Activated gamma-delta T cell (primary cell): Measurements from ENCODE around the gene FBXL15.

Source experiments
- DNase-seq: peaks from one replicate; lab custom pipeline; 2025; lab: John Stamatoyannopoulos, UW

The FBXL15 gene

DNA sequence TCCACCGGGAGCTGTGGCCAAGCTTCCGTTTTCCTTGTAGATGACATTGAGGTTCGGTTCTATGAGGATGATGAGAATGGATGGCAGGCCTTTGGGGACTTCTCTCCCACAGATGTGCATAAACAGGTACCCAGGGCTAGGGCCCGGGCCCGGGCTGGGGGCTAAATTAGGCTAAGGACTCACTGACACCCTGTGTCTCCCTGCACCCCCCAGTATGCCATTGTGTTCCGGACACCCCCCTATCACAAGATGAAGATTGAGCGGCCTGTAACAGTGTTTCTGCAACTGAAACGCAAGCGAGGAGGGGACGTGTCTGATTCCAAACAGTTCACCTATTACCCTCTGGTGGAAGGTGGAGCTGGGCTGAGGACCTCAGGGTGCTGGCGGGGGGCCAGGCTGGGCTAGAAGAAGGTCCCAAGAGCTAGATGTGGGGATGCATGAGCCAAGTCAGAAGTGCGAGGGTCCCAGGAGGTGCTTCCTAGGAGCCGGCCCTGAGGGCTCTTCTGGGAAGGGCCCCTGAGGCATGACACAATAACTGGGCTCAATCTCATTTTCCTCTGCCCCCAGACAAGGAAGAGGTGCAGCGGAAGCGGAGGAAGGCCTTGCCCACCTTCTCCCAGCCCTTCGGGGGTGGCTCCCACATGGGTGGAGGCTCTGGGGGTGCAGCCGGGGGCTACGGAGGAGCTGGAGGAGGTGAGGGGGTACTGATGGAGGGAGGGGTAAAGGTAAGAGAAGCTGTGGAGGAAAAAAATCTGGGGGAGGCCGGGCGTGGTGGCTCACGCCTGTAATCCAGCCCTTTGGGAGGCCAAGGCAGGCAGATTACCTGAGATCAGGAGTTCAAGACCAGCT, 22.2 kb upstream of the FBXL15 start:
- no peak for DNase-seq

DNA sequence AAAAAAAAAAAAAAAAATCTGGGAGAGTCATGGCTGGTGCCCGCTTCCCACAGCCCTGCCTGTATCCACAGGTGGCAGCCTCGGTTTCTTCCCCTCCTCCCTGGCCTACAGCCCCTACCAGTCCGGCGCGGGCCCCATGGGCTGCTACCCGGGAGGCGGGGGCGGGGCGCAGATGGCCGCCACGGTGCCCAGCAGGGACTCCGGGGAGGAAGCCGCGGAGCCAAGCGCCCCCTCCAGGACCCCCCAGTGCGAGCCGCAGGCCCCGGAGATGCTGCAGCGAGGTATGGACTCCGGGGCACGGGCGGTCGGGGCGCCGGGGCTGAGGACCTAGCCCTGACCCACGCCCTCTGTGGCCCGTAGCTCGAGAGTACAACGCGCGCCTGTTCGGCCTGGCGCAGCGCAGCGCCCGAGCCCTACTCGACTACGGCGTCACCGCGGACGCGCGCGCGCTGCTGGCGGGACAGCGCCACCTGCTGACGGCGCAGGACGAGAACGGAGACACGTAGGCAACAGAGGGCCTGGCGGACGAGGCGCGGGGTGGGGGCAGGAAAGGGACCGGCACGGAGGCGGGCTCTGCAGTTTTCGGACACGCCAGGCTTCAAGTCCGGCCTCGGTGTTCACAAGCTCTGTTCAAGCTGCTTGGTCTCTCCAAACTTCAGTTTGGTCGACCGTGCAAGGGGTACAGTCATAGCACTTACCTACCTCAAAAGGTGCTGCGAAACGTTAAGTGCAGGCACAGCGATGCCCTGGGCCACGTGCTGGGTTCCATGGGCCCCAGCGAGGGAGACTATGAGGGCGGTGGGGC, 21.2 kb upstream of the FBXL15 start:
- peak; percentile 82 for DNase-seq

DNA sequence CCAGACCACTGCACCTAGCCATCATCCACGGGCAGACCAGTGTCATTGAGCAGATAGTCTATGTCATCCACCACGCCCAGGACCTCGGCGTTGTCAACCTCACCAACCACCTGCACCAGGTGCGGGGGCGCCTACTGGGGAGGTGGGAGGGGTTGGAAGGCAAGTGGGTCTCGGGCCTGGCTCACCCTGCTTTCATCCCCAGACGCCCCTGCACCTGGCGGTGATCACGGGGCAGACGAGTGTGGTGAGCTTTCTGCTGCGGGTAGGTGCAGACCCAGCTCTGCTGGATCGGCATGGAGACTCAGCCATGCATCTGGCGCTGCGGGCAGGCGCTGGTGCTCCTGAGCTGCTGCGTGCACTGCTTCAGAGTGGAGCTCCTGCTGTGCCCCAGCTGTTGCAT, 20.6 kb upstream of the FBXL15 start:
- no peak for DNase-seq

DNA sequence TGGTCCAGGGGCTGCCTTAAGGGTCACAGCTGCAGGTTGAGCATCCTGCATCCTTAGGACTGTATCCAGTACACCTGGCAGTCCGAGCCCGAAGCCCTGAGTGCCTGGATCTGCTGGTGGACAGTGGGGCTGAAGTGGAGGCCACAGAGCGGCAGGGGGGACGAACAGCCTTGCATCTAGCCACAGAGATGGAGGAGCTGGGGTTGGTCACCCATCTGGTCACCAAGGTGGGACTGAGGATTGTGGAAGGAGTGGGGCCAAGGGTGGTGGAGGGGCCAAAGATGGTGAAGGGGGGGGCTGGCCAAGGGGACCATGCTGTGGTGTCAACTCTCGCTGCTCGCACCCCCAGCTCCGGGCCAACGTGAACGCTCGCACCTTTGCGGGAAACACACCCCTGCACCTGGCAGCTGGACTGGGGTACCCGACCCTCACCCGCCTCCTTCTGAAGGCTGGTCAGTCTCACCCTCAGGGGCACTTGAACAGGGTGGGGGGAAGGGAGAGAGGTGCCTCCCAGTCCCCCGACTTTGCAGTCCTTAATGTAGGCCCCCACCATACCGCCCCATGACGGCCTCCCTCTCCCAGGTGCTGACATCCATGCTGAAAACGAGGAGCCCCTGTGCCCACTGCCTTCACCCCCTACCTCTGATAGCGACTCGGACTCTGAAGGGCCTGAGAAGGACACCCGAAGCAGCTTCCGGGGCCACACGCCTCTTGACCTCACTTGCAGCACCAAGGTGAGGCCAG, 19.9 kb upstream of the FBXL15 start:
- DNase-seq, result no peak

DNA sequence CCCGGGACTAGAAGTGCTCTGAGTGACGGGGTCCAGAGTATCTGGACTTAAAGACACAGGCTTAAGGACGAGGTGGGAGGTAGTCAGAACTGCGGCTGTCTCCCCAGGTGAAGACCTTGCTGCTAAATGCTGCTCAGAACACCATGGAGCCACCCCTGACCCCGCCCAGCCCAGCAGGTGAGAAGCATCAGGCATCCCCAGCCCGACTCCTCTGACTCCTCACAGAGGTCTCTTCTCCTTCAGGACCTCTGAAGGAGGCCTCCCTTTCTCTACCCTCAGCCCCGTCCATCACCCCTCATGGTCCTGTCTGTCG, 19.3 kb upstream of the FBXL15 start:
- no peak for DNase-seq

DNA sequence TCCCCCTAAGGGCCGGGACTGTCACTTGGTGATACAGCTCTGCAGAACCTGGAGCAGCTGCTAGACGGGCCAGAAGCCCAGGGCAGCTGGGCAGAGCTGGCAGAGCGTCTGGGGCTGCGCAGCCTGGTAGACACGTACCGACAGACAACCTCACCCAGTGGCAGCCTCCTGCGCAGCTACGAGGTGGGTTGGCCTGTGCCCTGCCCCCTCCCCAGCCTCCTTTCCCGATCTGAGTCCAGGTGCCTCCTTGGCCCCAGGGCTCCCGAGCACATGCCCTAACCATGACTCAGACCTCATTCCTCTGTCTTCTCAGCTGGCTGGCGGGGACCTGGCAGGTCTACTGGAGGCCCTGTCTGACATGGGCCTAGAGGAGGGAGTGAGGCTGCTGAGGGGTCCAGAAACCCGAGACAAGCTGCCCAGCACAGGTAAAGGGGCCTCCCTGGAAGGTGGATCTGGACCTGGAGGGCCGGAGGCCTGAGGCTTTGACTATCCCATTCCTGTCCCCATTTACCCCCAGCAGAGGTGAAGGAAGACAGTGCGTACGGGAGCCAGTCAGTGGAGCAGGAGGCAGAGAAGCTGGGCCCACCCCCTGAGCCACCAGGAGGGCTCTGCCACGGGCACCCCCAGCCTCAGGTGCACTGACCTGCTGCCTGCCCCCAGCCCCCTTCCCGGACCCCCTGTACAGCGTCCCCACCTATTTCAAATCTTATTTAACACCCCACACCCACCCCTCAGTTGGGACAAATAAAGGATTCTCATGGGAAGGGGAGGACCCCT, 18.7 kb upstream of the FBXL15 start:
- no peak for DNase-seq

DNA sequence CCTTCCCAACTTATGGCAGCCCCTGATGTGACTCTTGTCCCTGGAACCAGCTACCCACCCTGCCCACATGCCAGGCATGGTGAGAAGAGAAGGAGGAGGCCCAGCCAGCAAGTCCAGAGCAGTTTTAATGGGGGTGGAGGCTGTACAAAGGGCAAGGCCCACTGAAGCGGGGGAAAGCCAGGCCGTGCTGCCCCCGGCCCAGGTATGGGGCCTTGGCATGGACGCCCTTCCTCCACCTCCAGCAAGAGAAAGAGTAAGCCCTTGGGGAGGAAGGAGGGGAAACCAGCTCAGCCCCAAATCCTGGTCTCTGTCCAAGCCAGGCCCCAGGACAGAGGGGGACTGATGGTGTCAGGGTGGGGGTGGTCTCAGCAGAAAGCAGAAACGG, 18.1 kb upstream of the FBXL15 start:
- no peak for DNase-seq

DNA sequence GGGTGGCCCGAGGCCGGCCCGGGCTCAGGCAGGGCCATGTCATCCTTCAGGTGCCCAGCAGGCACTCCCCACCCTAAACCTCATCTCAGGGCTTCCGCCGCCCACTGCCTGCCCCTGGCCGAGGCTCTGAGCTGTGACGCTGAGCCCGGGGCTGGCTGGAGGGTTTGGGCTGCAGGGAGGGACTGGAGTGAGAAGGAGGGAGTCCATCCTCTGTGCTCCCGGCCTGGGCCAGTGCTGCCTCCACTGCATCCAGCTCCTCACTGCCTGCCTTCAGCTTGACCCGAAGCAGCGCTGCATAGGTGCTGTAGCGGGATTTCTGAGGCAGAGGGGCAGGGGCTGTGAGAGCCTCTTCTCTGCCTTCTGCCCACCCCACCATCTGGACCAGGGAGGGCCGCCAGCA, 17.5 kb upstream of the FBXL15 start:
- no peak for DNase-seq

DNA sequence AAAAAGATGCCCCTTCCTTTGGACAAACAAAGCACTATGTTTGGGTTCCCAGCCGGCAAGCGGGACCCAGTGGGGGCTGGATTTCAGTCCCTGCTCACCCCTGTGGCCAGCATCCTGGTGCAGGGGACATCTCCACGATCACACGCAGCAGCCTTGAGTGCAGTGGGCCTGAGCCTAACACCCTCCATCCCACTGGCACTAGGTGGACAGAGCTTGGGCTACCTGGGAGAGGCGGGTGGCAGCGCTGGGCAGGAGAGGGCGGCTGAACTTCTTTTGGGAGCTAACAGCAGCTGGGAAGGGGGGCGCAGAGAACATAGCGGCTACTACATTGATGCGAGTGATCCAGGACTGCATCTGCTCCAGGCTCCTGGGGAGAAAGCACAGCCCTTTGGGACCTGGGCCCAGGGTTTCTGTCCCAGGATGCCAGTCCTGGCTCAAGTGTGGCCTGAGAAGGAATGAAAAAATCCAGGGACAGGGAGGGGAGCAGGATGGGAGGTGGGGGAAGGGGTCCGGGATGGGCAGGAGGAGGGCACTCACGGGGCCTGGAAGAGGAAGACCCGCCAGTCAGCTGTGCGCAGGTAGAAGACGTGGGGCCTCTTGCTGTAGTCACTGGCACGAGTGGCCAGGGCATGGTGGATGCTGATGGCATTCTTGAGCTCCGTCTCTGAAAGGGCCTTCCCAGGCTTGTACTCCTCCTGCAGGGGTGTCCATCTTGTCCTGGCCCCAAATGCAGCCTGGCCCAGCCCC, 16.1 kb upstream of the FBXL15 start:
- no peak for DNase-seq

DNA sequence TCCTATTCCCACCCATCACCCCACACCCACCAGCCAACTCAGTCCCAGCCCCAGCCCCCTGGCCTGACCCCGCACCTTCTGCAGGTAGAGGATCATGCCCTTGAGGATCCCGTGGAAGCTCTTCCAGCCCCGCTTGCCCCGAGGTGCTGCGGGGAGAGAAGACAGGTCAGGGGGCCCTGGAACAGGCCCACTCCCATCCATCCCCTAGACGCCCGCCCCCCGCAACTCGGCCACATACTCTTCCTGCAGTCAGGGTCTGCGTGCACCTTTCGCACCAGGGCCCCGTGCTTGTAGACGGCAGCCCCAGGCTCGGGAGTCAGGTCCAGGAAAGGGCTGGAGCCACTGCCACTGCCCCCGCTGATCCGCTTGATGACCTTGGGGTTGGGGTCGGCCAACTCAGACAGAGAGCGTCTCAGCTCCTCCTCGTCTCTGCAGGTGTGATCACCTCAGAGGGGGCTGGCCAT, 15.5 kb upstream of the FBXL15 start:
- no peak for DNase-seq

DNA sequence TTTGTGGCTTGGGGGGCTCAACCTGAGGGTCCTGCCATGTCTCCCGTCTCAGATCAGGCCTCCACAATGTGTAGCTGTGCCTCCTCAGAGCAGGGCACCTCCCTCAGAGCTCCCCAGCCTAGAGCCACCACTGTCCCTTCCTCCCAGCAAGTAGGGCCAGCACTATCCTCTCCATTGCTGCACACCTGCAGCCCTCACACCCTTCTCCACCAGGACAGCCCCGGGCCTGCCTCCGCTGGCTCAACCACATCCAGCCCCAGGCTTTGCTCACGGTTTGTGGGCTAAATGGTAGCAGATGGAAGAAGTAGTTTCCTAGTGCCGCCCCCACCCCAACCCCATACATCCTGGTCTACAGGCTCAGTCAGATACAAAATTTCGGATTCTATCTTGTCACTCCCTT, 15.0 kb upstream of the FBXL15 start:
- DNase-seq, result no peak

DNA sequence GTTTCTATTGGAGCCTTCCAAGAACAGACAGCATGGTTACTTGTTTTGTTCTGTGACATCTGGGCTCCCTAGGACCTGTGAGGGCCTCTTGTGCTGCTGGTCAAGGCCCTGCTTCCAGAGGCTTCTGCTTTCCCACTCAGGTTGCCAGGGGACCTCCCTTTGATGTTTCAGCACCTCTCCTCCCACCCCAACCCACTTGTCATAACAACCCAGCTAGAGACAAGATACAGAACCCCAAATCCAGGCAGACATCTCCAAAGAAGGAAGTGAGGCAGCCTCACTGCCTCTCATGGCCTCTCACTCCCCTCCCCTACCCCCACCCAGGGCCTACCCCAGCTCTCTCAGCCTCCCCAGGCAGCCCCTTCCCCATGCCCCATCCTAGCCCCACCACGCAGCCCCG, 13.8 kb upstream of the FBXL15 start:
- no peak for DNase-seq

DNA sequence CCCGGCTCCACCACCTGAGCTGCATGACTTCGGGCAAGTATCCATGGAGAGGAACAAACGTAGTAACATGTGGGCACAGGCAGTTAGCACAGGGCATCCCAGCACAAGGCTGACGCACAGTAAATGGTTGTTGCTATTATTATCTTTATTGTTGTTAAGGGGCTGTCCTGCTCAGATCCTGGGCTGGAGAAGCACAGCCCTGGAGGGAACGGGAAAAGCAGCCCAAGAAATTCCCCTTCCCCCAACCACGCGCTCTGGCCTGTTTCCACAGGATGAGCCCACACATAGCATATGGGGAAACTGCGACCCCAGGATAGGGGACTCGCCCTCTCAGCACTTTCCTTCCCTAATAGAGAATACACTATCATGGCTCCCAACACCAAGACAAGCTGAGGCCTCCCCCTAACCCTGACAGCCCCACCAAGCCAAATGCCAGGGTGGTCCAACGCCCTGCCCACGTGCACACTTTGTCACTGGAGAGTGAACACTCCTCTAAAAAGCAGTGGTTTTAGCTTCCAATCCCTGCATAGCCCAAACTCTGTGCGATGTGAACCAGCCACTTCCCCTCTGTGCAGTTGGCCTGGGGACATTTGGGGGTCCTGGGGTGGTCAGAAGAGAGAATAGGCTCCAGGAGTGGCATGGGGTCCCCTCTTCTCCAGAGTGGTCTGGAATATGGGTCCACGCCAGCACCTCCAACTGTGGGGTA, 13.1 kb upstream of the FBXL15 start:
- no peak for DNase-seq

DNA sequence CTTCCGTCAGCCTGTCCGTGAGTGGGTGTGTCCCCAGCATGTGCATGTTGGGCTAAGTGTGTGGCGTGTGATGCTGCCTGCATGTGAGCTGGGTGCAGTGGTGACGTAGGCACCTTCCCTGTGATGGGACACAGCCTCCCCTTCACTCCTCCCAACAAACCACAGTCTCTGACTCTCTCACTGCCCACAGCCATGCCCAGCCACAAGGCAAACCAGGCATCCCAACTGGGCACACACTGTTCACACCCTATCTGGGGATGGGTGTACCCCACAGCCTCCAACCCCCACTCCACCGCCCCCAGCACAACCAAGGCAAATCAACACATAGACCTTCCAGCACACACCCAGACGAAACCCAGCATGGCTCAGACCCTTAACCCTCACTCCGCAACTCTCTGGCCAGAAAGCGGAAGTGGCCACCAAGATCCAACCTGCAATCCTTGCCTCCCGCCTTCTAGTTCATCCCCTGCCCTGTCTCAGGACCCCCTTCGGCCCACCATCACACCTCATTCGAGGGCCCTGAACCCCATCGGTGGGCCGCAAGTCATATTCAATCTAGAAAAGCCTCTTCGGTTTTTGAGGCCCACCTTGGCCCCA, 12.4 kb upstream of the FBXL15 start:
- DNase-seq, result no peak

DNA sequence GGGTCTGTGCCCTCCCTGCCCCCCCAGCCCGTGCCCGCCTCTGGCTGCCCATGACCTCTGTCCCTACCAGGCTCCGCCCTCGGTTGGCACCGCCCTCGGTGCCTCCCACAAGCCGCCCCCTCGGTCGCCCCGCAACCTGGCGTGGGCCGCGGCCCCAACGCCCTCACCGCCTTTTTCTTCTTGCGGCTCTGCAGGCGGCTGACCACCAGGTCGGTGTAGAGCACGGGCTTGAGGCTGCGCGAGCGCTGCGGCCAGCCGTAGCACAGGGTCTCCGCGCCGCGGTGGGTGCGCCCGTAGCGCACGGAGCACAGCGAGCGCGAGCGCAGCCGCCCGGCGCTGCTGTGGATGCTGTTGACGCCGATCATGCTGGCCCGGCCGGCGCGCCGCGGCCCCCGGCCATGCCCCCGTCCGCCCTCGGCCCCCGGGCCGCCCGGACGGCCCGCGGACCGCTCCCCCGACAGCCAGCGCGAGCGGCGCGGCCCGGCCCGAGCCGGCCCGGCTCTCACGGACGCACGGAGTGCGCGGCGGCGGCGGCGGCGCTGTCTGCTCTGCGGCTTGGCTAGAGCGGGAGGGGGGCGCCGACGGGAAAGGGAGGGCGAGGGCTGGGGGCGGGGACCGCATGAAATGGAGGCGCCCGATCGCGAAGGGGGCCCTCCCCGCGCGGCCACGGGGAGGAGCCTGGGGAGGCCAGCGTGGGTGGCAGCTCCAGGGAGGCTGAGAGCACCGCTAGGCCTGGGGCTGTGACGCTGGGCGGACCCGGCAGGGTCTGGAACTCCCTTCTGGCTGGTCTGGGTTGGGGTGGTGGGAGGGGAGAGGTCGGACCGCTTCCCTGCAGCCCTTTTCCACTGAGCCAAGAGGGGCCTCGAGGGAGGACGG, 11.7 kb upstream of the FBXL15 start:
- peak; percentile 47 for DNase-seq

DNA sequence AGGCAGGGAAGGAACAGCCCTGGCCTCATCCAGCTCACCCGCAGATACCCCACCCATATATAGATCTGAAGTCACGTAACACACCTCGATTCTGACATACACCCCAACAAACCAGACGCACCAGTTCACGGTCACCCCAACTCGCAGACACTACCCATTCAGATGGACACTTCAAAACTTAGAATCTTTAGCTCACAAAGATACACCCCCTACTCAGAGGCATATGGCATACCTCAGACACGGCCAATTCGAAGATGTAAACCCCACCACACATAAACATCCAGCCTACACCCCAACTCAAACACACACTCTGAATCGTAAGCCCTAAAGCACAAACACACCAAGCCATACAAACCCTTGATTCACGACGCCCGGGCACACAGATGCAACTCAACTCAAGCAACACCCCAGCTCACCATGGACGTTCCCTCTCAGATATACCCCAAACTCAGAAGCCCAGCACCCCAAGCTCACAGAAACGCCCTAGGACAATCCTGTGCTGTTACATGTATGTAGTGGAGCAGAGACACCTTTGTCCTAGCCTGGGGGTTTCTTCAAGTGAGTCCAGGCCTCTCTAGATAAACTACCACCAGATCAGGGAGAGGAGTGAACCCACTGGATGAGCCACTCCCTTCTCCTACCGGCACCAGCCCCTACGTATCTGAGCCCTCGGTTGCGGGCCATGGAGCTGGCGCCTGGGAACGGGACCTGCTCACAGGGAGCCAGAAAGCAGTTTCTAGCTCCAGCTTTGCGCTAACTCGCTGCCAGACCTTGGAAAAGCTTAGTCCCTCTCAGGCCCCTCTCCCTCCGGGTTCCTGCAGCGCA, 10.8 kb upstream of the FBXL15 start:
- DNase-seq, result no peak

DNA sequence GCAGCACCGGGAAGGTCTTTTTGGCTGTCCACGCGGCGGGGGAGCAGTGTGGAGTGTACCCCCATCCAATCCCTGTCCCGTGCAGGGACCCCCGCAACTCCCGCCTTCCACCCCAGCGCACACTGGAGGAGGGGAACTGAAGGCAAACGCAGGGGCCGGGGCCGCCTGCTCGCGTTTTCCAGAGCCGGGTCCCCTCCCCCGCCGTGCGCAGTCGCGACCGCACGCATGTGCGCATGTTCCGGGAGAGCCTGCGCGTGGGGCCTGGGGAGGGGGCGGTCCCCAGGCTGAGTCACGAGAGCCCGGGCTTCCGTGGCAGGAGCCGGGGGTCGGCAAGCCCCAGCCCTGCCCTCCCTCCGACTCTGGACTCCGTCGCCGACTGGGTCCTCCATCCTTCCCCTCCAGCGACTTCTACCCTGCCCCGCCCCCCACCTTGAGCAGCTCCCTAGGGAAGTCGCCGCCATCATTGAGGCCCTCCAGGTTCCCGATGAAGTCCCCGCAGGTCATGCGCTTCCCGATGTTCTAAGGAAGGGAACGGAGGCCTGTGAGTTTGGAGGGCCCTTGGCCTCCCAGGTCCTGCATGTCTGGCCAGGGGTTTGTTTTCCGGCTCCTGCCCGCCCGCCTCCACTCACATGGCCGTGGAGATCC, 10.1 kb upstream of the FBXL15 start:
- DNase-seq, result no peak
